ENCODE measurements around the gene PHTF2.

Gene PHTF2

GRCh38 chr7:77931841-77932240, 133.3 kb downstream of the PHTF2 start:
- no peak for DNase-seq (ENCODE audit: low read depth)

DNA sequence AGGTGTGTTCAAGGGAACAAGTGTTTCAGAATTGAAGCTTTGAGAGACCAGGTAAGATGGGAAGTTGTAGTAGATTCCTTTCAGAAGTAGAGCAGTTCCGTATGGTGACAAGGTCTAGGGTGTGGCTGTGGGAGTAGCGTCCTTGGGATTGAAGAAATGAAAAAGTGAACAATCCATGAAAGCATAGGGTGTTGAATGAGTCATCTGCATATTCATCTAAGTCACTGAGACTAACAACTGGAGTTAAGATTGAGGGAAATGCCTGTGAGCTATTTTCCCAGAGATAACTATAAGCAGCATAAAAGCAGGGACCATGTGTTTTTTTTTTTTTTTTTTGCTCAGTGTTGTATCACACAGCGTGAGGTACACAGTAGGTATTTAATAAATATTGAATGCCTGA, 134.8 kb downstream of the PHTF2 start:
- no peak for DNase-seq (ENCODE audit: low read depth)

- DNase-seq (ENCODE audit: low read depth) = no peak
These were observed 137.2 kb downstream of the PHTF2 start for GRCh38 chr7:77935652-77936348.

DNA sequence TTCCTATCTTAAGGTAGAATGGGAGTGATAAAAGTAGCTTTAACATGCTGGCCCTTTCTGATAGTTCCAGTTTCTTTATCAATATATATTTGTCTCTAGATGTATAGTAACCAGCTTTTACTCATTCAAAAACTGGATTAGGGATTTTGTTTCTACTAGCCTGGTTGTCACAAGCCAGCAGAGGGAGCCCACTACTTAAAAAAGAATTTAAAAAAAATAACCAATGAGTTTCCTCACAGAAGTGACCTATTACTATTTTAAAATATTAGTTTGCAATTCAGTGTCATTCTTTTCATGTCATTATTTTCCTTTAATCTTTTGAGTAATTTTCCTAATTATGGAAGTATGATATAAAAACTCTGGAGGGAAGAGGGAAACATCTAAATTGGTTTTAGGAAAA, 142.1 kb downstream of the PHTF2 start:
- DNase-seq (ENCODE audit: low read depth) = peak; percentile 12

DNA sequence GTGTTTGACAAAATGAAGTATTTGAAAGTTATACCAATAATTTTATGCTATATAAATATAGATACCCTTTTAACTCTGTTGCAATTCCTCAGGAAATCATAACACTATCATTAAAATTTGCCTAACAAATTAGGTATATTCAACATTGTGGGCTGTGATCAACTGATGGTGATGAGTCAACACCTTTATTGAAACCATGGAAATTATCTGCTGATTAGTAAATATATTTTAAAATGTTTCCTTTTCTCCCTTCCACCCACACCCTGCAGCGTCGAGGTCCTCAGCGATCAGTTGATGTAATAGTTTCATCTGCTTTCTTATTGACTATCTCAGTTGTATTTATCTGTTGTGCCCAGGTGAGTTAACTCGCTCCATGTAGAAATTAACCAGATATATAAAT, 143.9 kb downstream of the PHTF2 start:
- DNase-seq (ENCODE audit: low read depth) = no peak

GRCh38 chr7:77944183-77945182, 145.9 kb downstream of the PHTF2 start:
- DNase-seq (ENCODE audit: low read depth) = no peak

DNA sequence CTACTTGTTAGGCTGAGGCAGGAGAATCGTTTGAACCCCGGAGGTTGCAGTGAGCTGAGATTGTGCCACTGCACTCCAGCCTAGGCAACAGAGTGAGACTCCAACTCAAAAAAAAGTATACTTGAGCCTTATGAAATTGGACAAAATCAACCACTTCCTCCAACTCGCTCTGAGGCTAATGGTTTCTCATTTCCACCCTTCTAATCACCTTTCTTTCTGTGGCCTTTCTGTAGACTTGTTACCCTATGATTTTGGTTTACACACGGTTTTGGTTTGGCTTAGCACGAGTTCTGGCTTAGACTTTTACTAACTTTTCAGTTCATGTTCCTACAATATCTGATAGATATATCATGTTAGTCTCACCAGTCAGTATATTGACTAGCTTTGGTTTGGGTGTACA, 152.0 kb downstream of the PHTF2 start:
- no peak for DNase-seq (ENCODE audit: low read depth)

DNA sequence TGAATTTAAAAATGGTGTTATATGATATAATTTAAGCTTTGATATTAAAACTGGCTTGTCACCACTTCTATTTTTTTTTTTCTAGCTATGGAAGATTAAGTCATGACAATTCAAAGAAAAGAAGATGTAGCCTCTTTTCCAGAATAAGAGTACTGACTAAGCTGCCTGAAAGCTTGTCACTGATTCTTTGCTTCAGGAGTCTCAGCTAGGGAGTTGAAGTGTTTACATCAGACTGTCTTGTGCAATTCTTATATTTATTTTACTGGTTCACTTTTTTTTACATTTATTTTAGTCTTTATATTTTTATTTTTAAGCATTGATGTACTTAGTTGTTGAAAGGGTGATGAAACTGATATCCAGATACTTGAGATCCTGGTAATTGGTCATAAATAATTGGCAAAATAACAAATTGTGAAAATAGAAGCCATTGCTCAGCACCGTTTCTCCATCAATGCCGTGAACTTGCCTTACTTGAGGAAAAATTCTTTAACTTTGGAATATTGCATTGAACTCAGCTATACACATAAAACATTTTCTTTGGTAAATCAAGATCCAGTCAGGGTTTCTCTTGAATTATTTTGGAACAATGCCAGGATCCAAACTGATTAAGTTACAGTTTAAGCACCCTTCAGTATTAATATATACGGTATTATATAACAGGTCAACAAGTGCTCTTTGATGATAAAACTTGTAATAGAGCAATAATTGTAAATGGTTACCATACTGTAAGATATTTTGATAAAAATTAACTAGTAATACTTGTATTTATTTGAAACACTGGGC, 156.4 kb downstream of the PHTF2 start:
- DNase-seq (ENCODE audit: low read depth) = no peak

GRCh38 chr7:77958436-77958835, 159.9 kb downstream of the PHTF2 start:
- no peak for DNase-seq (ENCODE audit: low read depth)

GRCh38 chr7:77959080-77959479, 160.5 kb downstream of the PHTF2 start:
- no peak for DNase-seq (ENCODE audit: low read depth)

DNA sequence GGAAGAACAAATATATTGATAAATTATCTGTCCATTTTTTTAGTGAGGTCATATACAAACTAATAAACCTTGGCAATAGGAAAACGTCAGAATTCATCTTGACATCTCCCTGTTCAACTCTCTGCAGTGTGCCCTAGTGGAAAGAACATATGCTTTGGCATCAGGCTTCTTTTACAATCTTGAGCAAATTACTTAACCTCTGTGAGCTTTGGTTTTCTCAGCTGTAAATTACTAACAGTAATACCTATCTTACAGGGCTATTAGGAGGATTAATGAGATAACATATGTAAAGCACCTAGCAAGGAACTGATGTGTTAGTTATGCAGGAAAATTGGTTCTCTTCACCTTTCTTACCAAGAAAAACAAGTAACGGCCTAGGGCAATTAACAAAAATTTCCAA, 161.8 kb downstream of the PHTF2 start:
- DNase-seq (ENCODE audit: low read depth) = no peak

GRCh38 chr7:77967429-77967828, 168.9 kb downstream of the PHTF2 start:
- no peak for DNase-seq (ENCODE audit: low read depth)

- DNase-seq (ENCODE audit: low read depth) = no peak
These were observed 173.2 kb downstream of the PHTF2 start for GRCh38 chr7:77971726-77972125.

GRCh38 chr7:77975672-77976480, 177.3 kb downstream of the PHTF2 start:
- no peak for DNase-seq (ENCODE audit: low read depth)

- DNase-seq (ENCODE audit: low read depth) = no peak
These were observed 180.6 kb downstream of the PHTF2 start for GRCh38 chr7:77979219-77979618.

- DNase-seq (ENCODE audit: low read depth) = no peak
These were observed 181.6 kb downstream of the PHTF2 start for GRCh38 chr7:77980087-77980713.

- no peak for DNase-seq (ENCODE audit: low read depth)
These were observed 184.5 kb downstream of the PHTF2 start for GRCh38 chr7:77982926-77983550.

GRCh38 chr7:77983973-77984372, 185.4 kb downstream of the PHTF2 start:
- DNase-seq (ENCODE audit: low read depth) = no peak

DNA sequence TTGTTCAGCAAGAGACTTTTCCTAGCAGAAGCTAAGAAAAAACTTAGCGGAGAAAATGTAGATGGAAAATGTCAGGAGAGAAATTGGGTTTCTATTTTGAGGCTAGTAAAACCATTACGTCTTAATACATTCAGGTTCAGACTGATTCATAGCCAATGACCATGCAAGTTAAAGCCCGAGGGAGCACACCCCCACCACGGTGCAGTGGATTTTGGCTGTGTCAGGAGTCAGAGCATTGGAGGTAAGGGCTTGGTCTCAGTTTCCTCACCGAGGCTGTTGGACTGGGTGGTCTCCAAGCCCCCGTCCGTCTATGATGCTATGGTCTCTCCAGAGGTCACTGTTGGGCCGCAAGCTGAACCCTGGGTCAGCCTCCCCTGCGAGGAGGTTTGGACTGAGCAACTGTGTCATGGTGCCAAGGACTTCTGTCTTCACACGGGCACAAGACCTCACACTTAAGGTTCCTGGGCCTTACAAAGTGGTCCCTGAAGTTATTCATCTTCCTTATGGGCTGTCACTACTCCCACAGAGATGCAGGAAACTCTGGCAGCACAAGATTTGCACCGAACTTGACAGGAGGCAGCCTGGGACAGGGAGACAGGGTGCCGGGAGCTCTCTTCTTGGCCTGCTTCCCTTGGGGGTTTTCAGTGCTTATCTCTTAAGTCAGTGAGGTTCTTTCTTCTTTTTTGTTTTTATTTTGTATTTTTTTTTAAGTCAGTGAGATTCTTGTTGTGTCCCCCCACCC, 186.8 kb downstream of the PHTF2 start:
- DNase-seq (ENCODE audit: low read depth) = no peak

DNA sequence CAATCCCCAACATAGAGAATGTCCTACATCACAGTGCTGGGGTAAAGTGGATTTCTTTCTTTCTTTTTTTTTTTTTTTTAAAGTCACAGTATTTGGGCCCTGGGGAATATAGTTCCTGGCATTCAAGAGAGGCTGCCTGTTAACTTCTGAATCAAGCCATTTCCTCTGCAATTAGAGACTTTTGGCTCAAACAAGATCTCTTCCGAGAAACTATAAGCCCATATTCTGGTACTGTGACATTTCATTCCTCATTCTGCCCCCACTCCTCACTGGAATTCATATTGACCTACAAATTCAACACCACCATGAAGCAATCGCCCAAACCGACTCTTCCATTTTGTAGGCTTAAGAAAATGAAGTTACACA, 187.4 kb downstream of the PHTF2 start:
- no peak for DNase-seq (ENCODE audit: low read depth)

Data from fibroblast of the conjunctiva (primary cell).